CD4-positive, alpha-beta T cell (primary cell): ENCODE data around the gene ANXA9. TPM values are rescaled to one million over a fixed set of nuclear protein-coding genes. Genes with fewer than 3 reads are reported as not detected.

Experiments
- ATAC-seq: fragments of 200-7000 bp; cut with Tn5 transposase; one replicate; pipeline ENCODE4 v1.10.0; 2022; ENCODE audit warnings: mild to moderate bottlenecking; ENCODE audit not compliant: poor library complexity
- CTCF ChIA-PET: fragments of 350-600 bp; sonication (Branson Sonifier 250); formaldehyde crosslinking; loops from one replicate; lab custom pipeline; 2021; ENCODE audit warnings: antibody characterized with exemption, inconsistent platforms; lab: Charles Lee
- POLR2A ChIA-PET: fragments of 350-600 bp; sonication (Branson Sonifier 250); formaldehyde crosslinking; loops from one replicate; lab custom pipeline; 2021; ENCODE audit warnings: antibody characterized with exemption, inconsistent platforms; lab: Charles Lee
- DNase-seq, 14 experiments: peaks; one replicate each; pipeline ENCODE4 v3.0.0-alpha.2; 2013 to 2020; ENCODE audit warnings: mixed read lengths in 2 of 14
- H3K27ac ChIP-seq, 2 donors: one replicate each; pipeline versions ENCODE4 v1.5.1 to v1.7.0; 2013; ENCODE audit warnings: low read length in 2 of 2, low read depth in 1 of 2, mild to moderate bottlenecking in 1 of 2
- H3K27me3 ChIP-seq, 2 experiments: 1 replicate in 1 of 2; 2 replicates in 1 of 2; pipeline versions ENCODE4 v1.6.1 to v1.7.0; 2013; ENCODE audit warnings: low read length in 2 of 2, control low read depth in 1 of 2, mild to moderate bottlenecking in 1 of 2, moderate library complexity in 1 of 2; ENCODE audit not compliant: insufficient read depth in 2 of 2, control insufficient read depth in 1 of 2
- H3K36me3 ChIP-seq: one replicate; pipeline ENCODE4 v1.6.1; 2013; ENCODE audit warnings: low read length, control low read depth; ENCODE audit not compliant: insufficient read depth
- H3K4me1 ChIP-seq: one replicate; pipeline ENCODE4 v1.6.1; 2013; ENCODE audit warnings: low read length, control low read depth; ENCODE audit not compliant: insufficient read depth
- H3K4me3 ChIP-seq: one replicate; pipeline ENCODE4 v1.5.1; 2013; ENCODE audit warnings: mild to moderate bottlenecking, low read length, moderate library complexity
- H3K9me3 ChIP-seq, 2 experiments: 1 replicate in 1 of 2; 2 replicates in 1 of 2; pipeline versions ENCODE4 v1.6.1 to v1.7.0; 2013; ENCODE audit warnings: low read length in 2 of 2, mild to moderate bottlenecking in 2 of 2, control low read depth in 1 of 2, moderate library complexity in 1 of 2; ENCODE audit not compliant: control insufficient read depth in 1 of 2, insufficient read depth in 1 of 2
- H3K27ac Mint-ChIP-seq: one replicate; pipeline ENCODE4 v1.8.0; 2020; ENCODE audit warnings: mixed read lengths
- H3K27me3 Mint-ChIP-seq: one replicate; pipeline ENCODE4 v1.8.0; 2021; ENCODE audit warnings: mixed read lengths
- H3K36me3 Mint-ChIP-seq: one replicate; pipeline ENCODE4 v1.8.0; 2021; ENCODE audit warnings: low read depth, mixed read lengths
- H3K4me1 Mint-ChIP-seq: one replicate; pipeline ENCODE4 v1.8.0; 2021; ENCODE audit warnings: low read depth, mixed read lengths
- H3K4me3 Mint-ChIP-seq: one replicate; pipeline ENCODE4 v1.8.0; 2020; ENCODE audit warnings: mild to moderate bottlenecking, mixed read lengths
- H3K9me3 Mint-ChIP-seq: one replicate; pipeline ENCODE4 v1.8.0; 2020; ENCODE audit warnings: mixed read lengths
- intact Hi-C, 2 experiments: fragments of 100-400 bp; cut with DNase I in 1 of 2; cut with micrococcal nuclease in 1 of 2; formaldehyde crosslinking; loops; one replicate each; pipeline versions ENCODE4 v1.15.1 to v1.9.0; 2023 to 2025; cut with DNase I, micrococcal nuclease
- polyA plus RNA-seq, 2 donors: library from polyadenylated mRNA; unstranded; fragments of 120-200 nt; gene quantifications; one replicate each; pipeline ENCODE4 v1.2.1, GENCODE V29; 2013
- total RNA-seq, 174 experiments: library from RNA in 2 of 174; stranded (reverse) in 2 of 174; gene quantifications; one replicate each; pipeline ENCODE4 v1.2.3 and lab custom pipeline; 2021 to 2026
- TF ChIP-seq, protein P1 (sequence below): fragments of 200-600 bp; IDR thresholded peaks from one replicate; pipeline ENCODE4 v1.8.0; 2022; ENCODE audit warnings: antibody characterized with exemption, mild to moderate bottlenecking

The ANXA9 gene
- total RNA-seq = not detected
- polyA plus RNA-seq (2013, experiment 1 of 2) = 2.9 TPM
- polyA plus RNA-seq (2013, experiment 2 of 2) = 2.4 TPM
- 0 to 0.37 (median 0.05) reads per million in 172 experiments for total RNA-seq (lab: John Stamatoyannopoulos, UW)

GRCh38 chr1:150981805-150982712 lies at the start of gene ANXA9:
ANXA9 (plus strand) TSS chr1:150982292; CDS start chr1:150983106, 814 bp downstream.
- Histone ChIP-seq H3K27me3 (no peaks in the 10 kb centered on the region), H3K4me1 (peaks cover 26% of the 10 kb centered on the region), H3K4me3 (no peak within 1 kb of the TSS), H3K27ac (no peak within 1 kb of the TSS), H3K36me3 (no peaks in the 10 kb centered on the region), H3K9me3 (no peaks in the 10 kb centered on the region)
- H3K4me3 Mint-ChIP-seq = no peak within 1 kb of the TSS
- DNase-seq (no peak), ATAC-seq (no peak)
- TF ChIP-seq, protein P1, sequence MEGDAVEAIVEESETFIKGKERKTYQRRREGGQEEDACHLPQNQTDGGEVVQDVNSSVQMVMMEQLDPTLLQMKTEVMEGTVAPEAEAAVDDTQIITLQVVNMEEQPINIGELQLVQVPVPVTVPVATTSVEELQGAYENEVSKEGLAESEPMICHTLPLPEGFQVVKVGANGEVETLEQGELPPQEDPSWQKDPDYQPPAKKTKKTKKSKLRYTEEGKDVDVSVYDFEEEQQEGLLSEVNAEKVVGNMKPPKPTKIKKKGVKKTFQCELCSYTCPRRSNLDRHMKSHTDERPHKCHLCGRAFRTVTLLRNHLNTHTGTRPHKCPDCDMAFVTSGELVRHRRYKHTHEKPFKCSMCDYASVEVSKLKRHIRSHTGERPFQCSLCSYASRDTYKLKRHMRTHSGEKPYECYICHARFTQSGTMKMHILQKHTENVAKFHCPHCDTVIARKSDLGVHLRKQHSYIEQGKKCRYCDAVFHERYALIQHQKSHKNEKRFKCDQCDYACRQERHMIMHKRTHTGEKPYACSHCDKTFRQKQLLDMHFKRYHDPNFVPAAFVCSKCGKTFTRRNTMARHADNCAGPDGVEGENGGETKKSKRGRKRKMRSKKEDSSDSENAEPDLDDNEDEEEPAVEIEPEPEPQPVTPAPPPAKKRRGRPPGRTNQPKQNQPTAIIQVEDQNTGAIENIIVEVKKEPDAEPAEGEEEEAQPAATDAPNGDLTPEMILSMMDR = no peak
- no peak within 1 kb of the TSS for H3K27ac Mint-ChIP-seq
- H3K9me3 Mint-ChIP-seq = no peaks in the 10 kb centered on the region
- CTCF ChIA-PET = no interaction called here
- intact Hi-C loops = no loop called here
- POLR2A ChIA-PET = interaction anchor here (1.1 kb wide), 1 partner anchor 17 kb away, joined by 3 read pairs; no protein-coding TSS in a partner anchor
- peaks cover 21% of the 10 kb centered on the region for H3K4me1 Mint-ChIP-seq
- no peaks in the 10 kb centered on the region for H3K27me3 Mint-ChIP-seq
- H3K36me3 Mint-ChIP-seq = no peaks in the 10 kb centered on the region

DNA sequence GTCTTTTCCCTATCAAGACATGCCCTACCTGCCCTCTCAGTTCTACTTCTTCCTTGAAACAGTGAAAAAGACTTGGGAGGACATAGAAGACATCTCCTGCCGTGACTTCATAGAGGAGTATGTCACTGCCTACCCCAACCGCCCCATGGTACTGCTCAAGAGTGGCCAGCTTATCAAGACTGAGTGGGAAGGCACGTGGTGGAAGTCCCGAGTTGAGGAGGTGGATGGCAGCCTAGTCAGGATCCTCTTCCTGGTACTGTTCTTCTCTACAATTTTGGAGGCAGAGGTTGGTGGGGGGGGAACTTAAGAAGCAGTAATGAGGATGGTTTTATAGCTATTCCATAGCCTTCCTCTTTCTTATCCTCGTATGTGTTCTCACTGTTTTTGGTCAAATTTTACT lies 37.2 kb upstream of the ANXA9 start:
- H3K36me3 Mint-ChIP-seq = peaks cover 89% of the 10 kb centered on the region
- TF ChIP-seq, protein P1 = no peak
- ChIA-PET POLR2A (no interaction called here), CTCF (no interaction called here)
- no peaks in the 10 kb centered on the region for H3K4me1 Mint-ChIP-seq
- H3K27ac Mint-ChIP-seq = no peak overlapping the region
- H3K27me3 Mint-ChIP-seq = no peaks in the 10 kb centered on the region
- no peaks in the 10 kb centered on the region for H3K9me3 Mint-ChIP-seq
- no peak overlapping the region for H3K4me3 Mint-ChIP-seq
- Histone ChIP-seq H3K4me3 (no peak overlapping the region), H3K27ac (no peak overlapping the region), H3K4me1 (no peaks in the 10 kb centered on the region), H3K36me3 (peaks cover 89% of the 10 kb centered on the region), H3K9me3 (no peaks in the 10 kb centered on the region), H3K27me3 (no peaks in the 10 kb centered on the region)
- DNase-seq = no peak
- intact Hi-C loops = no loop called here
- ATAC-seq = no peak

DNA sequence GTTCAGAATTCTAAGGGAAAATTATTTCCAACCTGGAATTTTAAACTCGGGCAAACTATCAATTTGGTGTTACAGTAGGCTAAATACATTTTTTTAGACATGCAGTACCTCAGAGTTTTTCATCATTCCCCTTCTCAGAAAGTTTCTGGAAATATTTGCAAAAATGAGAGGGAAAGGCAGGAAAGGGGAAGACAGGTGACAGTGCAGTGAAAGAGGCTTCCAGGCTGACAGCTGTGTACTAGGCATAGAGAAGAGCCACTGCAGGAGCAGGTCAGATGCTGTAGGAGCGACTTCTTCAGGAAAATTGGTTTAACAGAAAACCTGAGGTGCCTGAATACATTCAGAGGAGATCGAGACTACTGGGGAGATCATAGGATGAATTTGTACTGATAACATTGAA lies 27.4 kb upstream of the ANXA9 start:
- TF ChIP-seq, protein P1 = no peak
- Mint-ChIP-seq H3K36me3 (peaks cover 82% of the 10 kb centered on the region), H3K27ac (no peak overlapping the region), H3K9me3 (no peaks in the 10 kb centered on the region), H3K27me3 (no peaks in the 10 kb centered on the region), H3K4me3 (no peak overlapping the region), H3K4me1 (no peaks in the 10 kb centered on the region)
- intact Hi-C loops = no loop called here
- Histone ChIP-seq H3K4me3 (no peak overlapping the region), H3K27me3 (no peaks in the 10 kb centered on the region), H3K36me3 (peaks cover 65% of the 10 kb centered on the region), H3K27ac (no peak overlapping the region), H3K4me1 (no peaks in the 10 kb centered on the region), H3K9me3 (no peaks in the 10 kb centered on the region)
- no peak for DNase-seq
- no peak for ATAC-seq
- ChIA-PET POLR2A (no interaction called here), CTCF (no interaction called here)
